Activated CD4-positive, alpha-beta T cell treated with anti-CD3 and anti-CD28 coated beads, Interleukin-2, amount 50 U/mL, for 24 hours (primary cell): ENCODE measurements around the gene PRR15.

ENCODE experiments used
- DNase-seq, 2 donors: peaks; one replicate each; pipeline ENCODE4 v3.0.0-alpha.2; 2020; ENCODE audit warnings: low read depth in 1 of 2, low spot score in 1 of 2

PRR15 gene

GRCh38 chr7:29567174-29567573 is 3.5 kb downstream of the PRR15 start:
- DNase-seq = no peak

- DNase-seq = no peak
These were observed 6.0 kb downstream of the PRR15 start for GRCh38 chr7:29569648-29570047.

GRCh38 chr7:29572558-29572957 is 8.9 kb downstream of the PRR15 start:
- no peak for DNase-seq

- DNase-seq = no peak
These were observed 9.9 kb downstream of the PRR15 start for GRCh38 chr7:29573567-29573966.

GRCh38 chr7:29574659-29575058 is 11.0 kb downstream of the PRR15 start:
- no peak for DNase-seq

GRCh38 chr7:29587195-29587808 is 23.7 kb downstream of the PRR15 start:
- no peak for DNase-seq

- no peak for DNase-seq
These were observed 24.6 kb downstream of the PRR15 start for GRCh38 chr7:29588212-29588611.

- DNase-seq = no peak
These were observed 25.5 kb downstream of the PRR15 start for GRCh38 chr7:29588900-29589696.

GRCh38 chr7:29592866-29593265 is 29.2 kb downstream of the PRR15 start:
- DNase-seq = no peak

GRCh38 chr7:29593459-29593858 is 29.8 kb downstream of the PRR15 start:
- DNase-seq = no peak

- DNase-seq = no peak
These were observed 33.1 kb downstream of the PRR15 start for GRCh38 chr7:29596593-29597178.

GRCh38 chr7:29597266-29597665 is 33.6 kb downstream of the PRR15 start:
- no peak for DNase-seq

GRCh38 chr7:29598137-29598536 is 34.5 kb downstream of the PRR15 start:
- DNase-seq = no peak

GRCh38 chr7:29598613-29599012 is 35.0 kb downstream of the PRR15 start:
- DNase-seq = no peak

GRCh38 chr7:29599026-29599425 is 35.4 kb downstream of the PRR15 start:
- DNase-seq = no peak

GRCh38 chr7:29600661-29601060 is 37.0 kb downstream of the PRR15 start:
- DNase-seq = no peak

GRCh38 chr7:29604052-29604451 is 40.4 kb downstream of the PRR15 start:
- DNase-seq = no peak

GRCh38 chr7:29604702-29605101 is 41.1 kb downstream of the PRR15 start:
- no peak for DNase-seq

- DNase-seq = no peak
These were observed 42.0 kb downstream of the PRR15 start for GRCh38 chr7:29605671-29606070.

- no peak for DNase-seq
These were observed 42.7 kb downstream of the PRR15 start for GRCh38 chr7:29606287-29606721.

- DNase-seq = no peak
These were observed 43.2 kb downstream of the PRR15 start for GRCh38 chr7:29606830-29607229.

- no peak for DNase-seq
These were observed 43.6 kb downstream of the PRR15 start for GRCh38 chr7:29607259-29607658.
